HCT116 (cell line): Measurements from ENCODE around the gene KAZN. TPM values are rescaled to one million over a fixed set of nuclear protein-coding genes. Genes with fewer than 3 reads are reported as not detected.

Source experiments
- ATAC-seq: fragments of 200-7000 bp; cut with Tn5 transposase; 2 replicates; pipeline ENCODE4 v1.9.1; 2020; ENCODE audit warnings: mild to moderate bottlenecking, moderate library complexity
- BruUV-seq: library from RNA; stranded (reverse); fragments of 400-500 nt; replicated peaks from 2 replicates; lab custom pipeline; 2021; lab: Mats Ljungman, UMichigan
- CTCF ChIA-PET: fragments of 300-600 bp; sonication (Branson Sonifier 250); formaldehyde crosslinking; loops from one replicate; lab custom pipeline; 2021; ENCODE audit warnings: antibody characterized with exemption; lab: Charles Lee
- POLR2A ChIA-PET: fragments of 300-600, 350-600 bp; sonication (Branson Sonifier 250); formaldehyde crosslinking; loops from one replicate; lab custom pipeline; 2021; ENCODE audit warnings: antibody characterized with exemption; lab: Charles Lee
- RAD21 ChIA-PET, 2 experiments: fragments of 300-600 bp; sonication (Branson Sonifier 250); formaldehyde crosslinking; loops; one replicate each; lab custom pipeline; 2023; ENCODE audit warnings: low total read pairs in 2 of 2; ENCODE audit not compliant: uncharacterized antibody in 2 of 2, unreplicated experiment in 2 of 2, low non-redundant PET in 1 of 2; lab: Charles Lee
- DNase-seq: peaks from one replicate; pipeline ENCODE4 v3.0.0-alpha.2; 2010; ENCODE audit warnings: low read depth, low spot score
- H2AFZ ChIP-seq: fragments of 200-600 bp; shearing (Covaris generic), sonication (generic); 2 replicates; pipeline ENCODE4 v1.6.1; 2017; ENCODE audit warnings: low read depth, mixed run types, mixed read lengths, antibody characterized with exemption, low read length; ENCODE audit not compliant: poor library complexity, severe bottlenecking
- H3K27ac ChIP-seq: 2 replicates; pipeline ENCODE4 v1.5.1; 2012; ENCODE audit warnings: low read depth, low read length
- H3K27me3 ChIP-seq: fragments of 200-600 bp; sonication (generic); 2 replicates; pipeline ENCODE4 v1.6.1; 2016; ENCODE audit warnings: mixed run types, low read length, mixed read lengths; ENCODE audit not compliant: insufficient read depth
- H3K36me3 ChIP-seq, 2 experiments: fragments of 200-500 bp in 1 of 2; fragments of 200-600 bp in 1 of 2; sonication (Bioruptor generic) in 1 of 2; sonication (generic) in 1 of 2; 2 replicates each; pipeline versions ENCODE4 v1.5.1 to v1.6.1; 2014 to 2016; ENCODE audit warnings: low read length in 2 of 2, inconsistent platforms in 1 of 2, mixed read lengths in 1 of 2, mixed run types in 1 of 2; ENCODE audit not compliant: insufficient read depth in 2 of 2, control insufficient read depth in 1 of 2
- H3K4me1 ChIP-seq, 2 experiments: fragments of 200-600 bp in 1 of 2; sonication (generic) in 1 of 2; 2 replicates each; pipeline versions ENCODE4 v1.5.1 to v1.6.1; 2012 to 2017; ENCODE audit warnings: low read length in 2 of 2, inconsistent platforms in 1 of 2, mild to moderate bottlenecking in 1 of 2, mixed read lengths in 1 of 2, mixed run types in 1 of 2, moderate library complexity in 1 of 2; ENCODE audit not compliant: insufficient read depth in 2 of 2, control insufficient read depth in 1 of 2
- H3K4me2 ChIP-seq: fragments of 200-600 bp; sonication (generic); 2 replicates; pipeline ENCODE4 v1.6.1; 2017; ENCODE audit warnings: mixed run types, low read length, mixed read lengths
- H3K4me3 ChIP-seq, 2 experiments: fragments of 200-600 bp in 1 of 2; sonication (generic) in 1 of 2; replicated peaks in 1 of 2; 2 replicates each; pipeline ENCODE4 v1.5.1; 2011 to 2016; ENCODE audit warnings: low read length in 2 of 2, control low read depth in 1 of 2, low read depth in 1 of 2, mild to moderate bottlenecking in 1 of 2, mixed read lengths in 1 of 2, mixed run types in 1 of 2
- H3K79me2 ChIP-seq: fragments of 200-600 bp; sonication (generic); 2 replicates; pipeline ENCODE4 v1.6.1; 2017; ENCODE audit warnings: mild to moderate bottlenecking, mixed run types, low read length, moderate library complexity, mixed read lengths; ENCODE audit not compliant: insufficient read depth
- H3K9ac ChIP-seq: fragments of 200-600 bp; sonication (generic); 2 replicates; pipeline ENCODE4 v1.6.1; 2016; ENCODE audit warnings: low read length, mixed read lengths
- H3K9me2 ChIP-seq: fragments of 200-600 bp; sonication (generic), shearing (Covaris generic); 2 replicates; pipeline ENCODE4 v1.6.1; 2017; ENCODE audit warnings: mixed run types, mild to moderate bottlenecking, moderate library complexity; ENCODE audit not compliant: insufficient read depth
- H3K9me3 ChIP-seq, 2 experiments: fragments of 200-500 bp in 1 of 2; fragments of 200-600 bp in 1 of 2; sonication (Bioruptor generic) in 1 of 2; sonication (generic) in 1 of 2; 2 replicates each; pipeline ENCODE4 v1.6.1; 2014 to 2017; ENCODE audit warnings: low read length in 2 of 2, mixed read lengths in 2 of 2, inconsistent platforms in 1 of 2, low read depth in 1 of 2, mild to moderate bottlenecking in 1 of 2, mixed run types in 1 of 2, moderate library complexity in 1 of 2; ENCODE audit not compliant: control insufficient read depth in 1 of 2, insufficient read depth in 1 of 2
- H4K20me1 ChIP-seq: fragments of 200-600 bp; sonication (generic), shearing (Covaris generic); 2 replicates; pipeline ENCODE4 v1.6.1; 2017; ENCODE audit warnings: mixed run types, mild to moderate bottlenecking, moderate library complexity; ENCODE audit not compliant: insufficient read depth
- CEBPB ChIP-seq: IDR thresholded peaks from 2 replicates; pipeline ENCODE4 v1.6.1; 2012; ENCODE audit warnings: low read depth
- CTCF ChIP-seq, 3 experiments: fragments of 200-600 bp in 1 of 3; sonication (generic) in 1 of 3; IDR thresholded peaks in 2 of 3; conservative IDR thresholded peaks in 1 of 3; 2 replicates each; pipeline ENCODE4 v1.5.1; 2012 to 2017; ENCODE audit warnings: low read depth in 2 of 3, low read length in 2 of 3, antibody characterized with exemption in 1 of 3, borderline replicate concordance in 1 of 3, control low read depth in 1 of 3, mild to moderate bottlenecking in 1 of 3, mixed read lengths in 1 of 3, mixed run types in 1 of 3, moderate library complexity in 1 of 3; ENCODE audit not compliant: insufficient read depth in 1 of 3
- EGR1 ChIP-seq: IDR thresholded peaks from 2 replicates; pipeline ENCODE4 v1.6.1; 2012; ENCODE audit warnings: low read depth
- ELF1 ChIP-seq: IDR thresholded peaks from 2 replicates; pipeline ENCODE4 v1.6.1; 2012; ENCODE audit warnings: low read depth, borderline replicate concordance
- POLR2A ChIP-seq: IDR thresholded peaks from 2 replicates; pipeline ENCODE4 v1.7.0; 2011; ENCODE audit warnings: borderline replicate concordance; ENCODE audit not compliant: insufficient read depth, insufficient read length; ENCODE audit errors: extremely low read depth
- REST ChIP-seq: IDR thresholded peaks from 2 replicates; pipeline ENCODE4 v1.6.1; 2012; ENCODE audit warnings: low read depth
- SRF ChIP-seq: IDR thresholded peaks from 2 replicates; pipeline ENCODE4 v1.6.1; 2012; ENCODE audit warnings: low read depth
- TCF7L2 ChIP-seq: IDR thresholded peaks from 2 replicates; pipeline ENCODE4 v1.7.0; 2011; ENCODE audit warnings: borderline replicate concordance, inconsistent platforms; ENCODE audit not compliant: insufficient read depth, insufficient read length; ENCODE audit errors: extremely low read depth
- YY1 ChIP-seq: IDR thresholded peaks from 2 replicates; pipeline ENCODE4 v1.6.1; 2011; ENCODE audit warnings: low read length, low read depth, moderate library complexity, mild to moderate bottlenecking; ENCODE audit not compliant: insufficient replicate concordance; ENCODE audit errors: extremely low read depth
- ZBTB33 ChIP-seq: IDR thresholded peaks from 2 replicates; pipeline ENCODE4 v1.6.1; 2011; ENCODE audit warnings: mild to moderate bottlenecking, low read length, moderate library complexity; ENCODE audit not compliant: insufficient replicate concordance; ENCODE audit errors: extremely low read depth
- intact Hi-C: fragments of 100-400 bp; cut with micrococcal nuclease; formaldehyde crosslinking; loops from 2 replicates; pipeline ENCODE4 v1.10.0; 2022
- total RNA-seq: library from RNA; stranded (reverse); gene quantifications from one replicate; pipeline ENCODE4 v1.2.1, GENCODE V29; 2021; ENCODE audit not compliant: unreplicated experiment

The KAZN gene
- total RNA-seq, 1 experiment from 2014 or later: 13.4 TPM

GRCh38 chr1:14891991-14892390 lies 293.5 kb downstream of the KAZN start:
- no peak overlapping the region for H3K9ac ChIP-seq
- no peak overlapping the region for H3K27ac ChIP-seq
- TF ChIP-seq ZBTB33 (no peak), YY1 (no peak), ELF1 (no peak), TCF7L2 (no peak), REST (no peak), EGR1 (no peak), POLR2A (no peak), SRF (no peak), CEBPB (no peak), CTCF (IDR thresholded peaks at IDR 0.05 in 2 of 3, conservative IDR thresholded peaks at IDR 0.05 in 1 of 3; ENCODE audit: borderline replicate concordance in 1 of 3, insufficient read depth in 1 of 3, low read depth in 2 of 3, low read length in 2 of 3) (no peak)
- peaks cover 2 to 6% of the 10 kb centered on the region in 2 experiments; a peak in 2 of 4 replicates for H3K4me1 ChIP-seq
- H3K79me2 ChIP-seq: no peaks in the 10 kb centered on the region
- no peaks in the 10 kb centered on the region; the same call in 1 of the 2 replicates for H3K27me3 ChIP-seq
- RAD21 ChIA-PET: no interaction called here
- no peak overlapping the region for H2AFZ ChIP-seq
- intact Hi-C loops: no loop called here
- no TSS peak for BruUV-seq
- no peaks in the 10 kb centered on the region for H3K9me3 ChIP-seq
- DNase-seq (no peak), ATAC-seq (no peak)
- no peaks in the 10 kb centered on the region for H4K20me1 ChIP-seq
- H3K4me2 ChIP-seq: no peak overlapping the region
- no peak overlapping the region for H3K4me3 ChIP-seq
- POLR2A ChIA-PET: no interaction called here
- no peaks in the 10 kb centered on the region for H3K36me3 ChIP-seq
- no peaks in the 10 kb centered on the region for H3K9me2 ChIP-seq
- CTCF ChIA-PET: no interaction called here
